ENCODE data around the gene ZIC1. TPM values are rescaled to one million over a fixed set of nuclear protein-coding genes. Genes with fewer than 3 reads are reported as not detected.

ZIC1 gene
- total and polyA plus RNA-seq, 2 of the 4 experiments (the other 2 are of a cell fraction) = not detected

DNA sequence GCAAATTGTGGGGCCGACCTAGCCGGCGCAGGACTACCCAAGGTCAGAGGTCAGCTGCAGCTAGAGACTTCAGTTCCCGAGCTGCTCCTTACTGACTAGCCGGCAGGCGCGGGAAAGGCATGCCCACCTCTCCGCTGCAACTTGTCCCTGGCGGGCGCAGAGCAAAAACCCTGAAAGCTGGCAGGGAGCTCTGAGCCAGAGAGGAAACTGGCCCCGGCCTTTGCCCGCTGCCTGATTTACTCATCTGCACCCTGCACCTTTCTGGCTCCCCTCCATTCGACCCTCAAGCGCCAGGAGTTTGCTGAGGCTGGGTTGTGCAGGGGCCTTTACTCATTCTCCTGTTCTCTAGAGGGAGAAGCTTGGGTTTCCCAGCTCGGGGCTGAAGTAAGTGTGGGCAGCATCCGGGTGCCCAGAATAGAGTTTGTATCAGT is 4.3 kb upstream of the ZIC1 start:
- TF ChIP-seq BHLHE40 (IDR thresholded peaks at IDR 0.05; ENCODE audit: low read depth, low read length) = no peak
- no peak for TF ChIP-seq RAD21 (IDR thresholded peaks at IDR 0.05; ENCODE audit: low read length)
- TF ChIP-seq NFE2L2 (IDR thresholded peaks at IDR 0.05; ENCODE audit: low read depth, low read length) = no peak
- TF ChIP-seq FOS (IDR thresholded peaks at IDR 0.05; ENCODE audit: low read depth, low read length) = no peak
- TF ChIP-seq CHD1 (IDR thresholded peaks at IDR 0.05; ENCODE audit: low read depth, low read length) = no peak
- TF ChIP-seq MAZ (IDR thresholded peaks at IDR 0.05; ENCODE audit: borderline replicate concordance, low read depth, low read length) = no peak
- no peak for TF ChIP-seq SMC3 (IDR thresholded peaks at IDR 0.05; ENCODE audit: low read depth, low read length)
- no peak for TF ChIP-seq MXI1 (IDR thresholded peaks at IDR 0.05; ENCODE audit: borderline replicate concordance, low read depth, low read length)
- TF ChIP-seq RFX5 (IDR thresholded peaks at IDR 0.05; ENCODE audit: low read depth, low read length) = no peak
- no TSS peak for BruUV-seq (replicated peaks)
- intact Hi-C loops (cut with micrococcal nuclease) = no loop called here

More for the DNA sequence above, 4.3 kb upstream of the ZIC1 start:
- Histone ChIP-seq H3K4me2 (ENCODE audit: low read depth, low read length) (no peak overlapping the region), H3K36me3 (ENCODE audit: control insufficient read depth, insufficient read depth, low read length) (no peaks in the 10 kb centered on the region), H3K9me3 (ENCODE audit: control insufficient read depth, insufficient read depth, low read length) (peaks cover 14% of the 10 kb centered on the region), H2BK5ac (ENCODE audit: low read depth, low read length, poor library complexity, severe bottlenecking) (no peak overlapping the region), H3K18ac (ENCODE audit: low read depth, low read length) (no peak overlapping the region), H4K20me1 (ENCODE audit: insufficient read depth, low read length) (no peaks in the 10 kb centered on the region), H4K8ac (ENCODE audit: low read depth in 2 of 2, low read length in 2 of 2) (no peak overlapping the region), H4K5ac (ENCODE audit: low read depth, low read length) (no peak overlapping the region), H2AK5ac (ENCODE audit: low read depth, low read length) (no peak overlapping the region), H3K23ac (ENCODE audit: low read depth, low read length) (no peak overlapping the region), H3K9ac (ENCODE audit: low read depth, low read length) (no peak overlapping the region), H2BK120ac (ENCODE audit: low read depth, low read length) (no peak overlapping the region), H3K27ac (ENCODE audit: insufficient read depth, low read length) (no peak overlapping the region), H4K91ac (ENCODE audit: insufficient read depth, low read depth, low read length) (no peak overlapping the region), H3K4me3 (ENCODE audit: insufficient read depth, low read depth, low read length) (no peak overlapping the region), H2BK15ac (ENCODE audit: low read depth, low read length) (no peak overlapping the region), H2BK20ac (ENCODE audit: low read depth, low read length) (no peak overlapping the region), H3K79me1 (ENCODE audit: low read depth in 1 of 2, low read length in 2 of 2) (no peaks in the 10 kb centered on the region), H3K14ac (replicated peaks; ENCODE audit: low read depth, low read length) (no peak overlapping the region), H2AK9ac (replicated peaks; ENCODE audit: low read depth, low read length, poor library complexity) (no peak overlapping the region), H2AFZ (replicated peaks; ENCODE audit: low read length, poor library complexity) (no peak overlapping the region), H3K27me3 (ENCODE audit: control insufficient read depth, insufficient read depth, low read length) (peaks cover 80% of the 10 kb centered on the region), H3K4ac (ENCODE audit: low read depth, low read length) (no peak overlapping the region), H3K4me1 (ENCODE audit: control insufficient read depth, insufficient read depth, low read length) (no peaks in the 10 kb centered on the region), H3K9me1 (ENCODE audit: insufficient read depth, low read length) (no peaks in the 10 kb centered on the region), H3K56ac (ENCODE audit: extremely low read depth, insufficient read depth, low read length) (no peak overlapping the region)
- DNase-seq (no peak), ATAC-seq (ENCODE audit: low read depth) (no peak)
- CTCF ChIA-PET = no interaction called here
- dilution Hi-C loops (cut with HindIII; ENCODE audit: low sequenced_read_pairs, unreplicated experiment) = no loop called here
- WGBS, 2 experiments (ENCODE audit: extremely low coverage in 2 of 2, insufficient read length in 1 of 2) = 18% methylated on average over 7 of the region's 16 CpGs; no CpG with 5 or more reads in 1 of the 2 experiments
- POLR2A ChIA-PET (ENCODE audit: unreplicated experiment) = no interaction called here
- in situ Hi-C loops (cut with MboI; ENCODE audit: low sequenced_read_pairs) = no loop called here

Data from IMR-90 (cell line).